ENCODE results near the gene RNF182. TPM values are rescaled to one million over a fixed set of nuclear protein-coding genes. Genes with fewer than 3 reads are reported as not detected.

Gene RNF182
- total and polyA plus RNA-seq, 9 of the 15 experiments (the other 6 are each of a cell fraction or from before 2014, with no cell fraction given) = 12.8 to 22.8 (median 17.5) TPM

GRCh38 chr6:13908955-13909381 lies 15.8 kb upstream of the RNF182 start (continued):
- no peak for TF ChIP-seq TAF7 (tag; IDR thresholded peaks at IDR 0.05)
- TF ChIP-seq STAG1 (CRISPR knock-in tag; IDR thresholded peaks at IDR 0.05; ENCODE audit: borderline replicate concordance) = peak; percentile 68; the same call in 1 of the 2 replicates
- TF ChIP-seq ATF2 (CRISPR knock-in tag; IDR thresholded peaks at IDR 0.05) = no peak
- TF ChIP-seq CREB1 (IDR thresholded peaks at IDR 0.05) = no peak
- no peak for TF ChIP-seq CREB1 (CRISPR knock-in tag; IDR thresholded peaks at IDR 0.05)
- no peak for TF ChIP-seq FOXA1 (IDR thresholded peaks at IDR 0.05; ENCODE audit: borderline replicate concordance)
- no peak for TF ChIP-seq ID3 (CRISPR knock-in tag; IDR thresholded peaks at IDR 0.05)
- TF ChIP-seq ID3 (tag; IDR thresholded peaks at IDR 0.05) = no peak
- no peak for TF ChIP-seq CREB3 (tag; conservative IDR thresholded peaks at IDR 0.05; ENCODE audit: low read depth)
- TF ChIP-seq AFF4 (CRISPR knock-in tag; IDR thresholded peaks at IDR 0.05) = no peak
- no peak for TF ChIP-seq SNAPC5 (CRISPR knock-in tag; IDR thresholded peaks at IDR 0.05)
- TF ChIP-seq RAD21 (CRISPR knock-in tag; conservative IDR thresholded peaks at IDR 0.05 in 1 of 2, IDR thresholded peaks at IDR 0.05 in 1 of 2) = peak; percentile 99
- TF ChIP-seq PHF8 (IDR thresholded peaks at IDR 0.05; ENCODE audit: borderline replicate concordance, low read length) = no peak
- peak; percentile 58 for TF ChIP-seq BRD9 (IDR thresholded peaks at IDR 0.05; ENCODE audit: low read depth, partially characterized antibody)
- no peak for TF ChIP-seq PBX2 (CRISPR knock-in tag; IDR thresholded peaks at IDR 0.05; ENCODE audit: low read depth)
- TF ChIP-seq PBX2 (tag; conservative IDR thresholded peaks at IDR 0.05; ENCODE audit: low read depth) = no peak
- no peak for TF ChIP-seq EGR1 (conservative IDR thresholded peaks at IDR 0.05)
- no peak for TF ChIP-seq ZKSCAN8 (CRISPR knock-in tag; IDR thresholded peaks at IDR 0.05)
